ENCODE measurements around the gene CSAG1. TPM values are rescaled to one million over a fixed set of nuclear protein-coding genes. Genes with fewer than 3 reads are reported as not detected.
"Not testable (repeated sequence)": the region's sequence is repeated elsewhere in the genome, so short reads cannot be mapped to it uniquely, and the experiment has no call there.

Gene CSAG1
- total RNA-seq, 1 experiment from 2014 or later = 12.9 TPM

DNA sequence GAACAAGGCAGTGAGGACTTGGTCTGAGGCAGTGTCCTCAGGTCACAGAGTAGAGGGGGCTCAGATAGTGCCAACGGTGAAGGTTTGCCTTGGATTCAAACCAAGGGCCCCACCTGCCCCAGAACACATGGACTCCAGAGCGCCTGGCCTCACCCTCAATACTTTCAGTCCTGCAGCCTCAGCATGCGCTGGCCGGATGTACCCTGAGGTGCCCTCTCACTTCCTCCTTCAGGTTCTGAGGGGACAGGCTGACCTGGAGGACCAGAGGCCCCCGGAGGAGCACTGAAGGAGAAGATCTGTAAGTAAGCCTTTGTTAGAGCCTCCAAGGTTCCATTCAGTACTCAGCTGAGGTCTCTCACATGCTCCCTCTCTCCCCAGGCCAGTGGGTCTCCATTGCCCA, 33.1 kb downstream of the CSAG1 start:
- not testable (repeated sequence) for DNase-seq (ENCODE audit: low read depth)

DNA sequence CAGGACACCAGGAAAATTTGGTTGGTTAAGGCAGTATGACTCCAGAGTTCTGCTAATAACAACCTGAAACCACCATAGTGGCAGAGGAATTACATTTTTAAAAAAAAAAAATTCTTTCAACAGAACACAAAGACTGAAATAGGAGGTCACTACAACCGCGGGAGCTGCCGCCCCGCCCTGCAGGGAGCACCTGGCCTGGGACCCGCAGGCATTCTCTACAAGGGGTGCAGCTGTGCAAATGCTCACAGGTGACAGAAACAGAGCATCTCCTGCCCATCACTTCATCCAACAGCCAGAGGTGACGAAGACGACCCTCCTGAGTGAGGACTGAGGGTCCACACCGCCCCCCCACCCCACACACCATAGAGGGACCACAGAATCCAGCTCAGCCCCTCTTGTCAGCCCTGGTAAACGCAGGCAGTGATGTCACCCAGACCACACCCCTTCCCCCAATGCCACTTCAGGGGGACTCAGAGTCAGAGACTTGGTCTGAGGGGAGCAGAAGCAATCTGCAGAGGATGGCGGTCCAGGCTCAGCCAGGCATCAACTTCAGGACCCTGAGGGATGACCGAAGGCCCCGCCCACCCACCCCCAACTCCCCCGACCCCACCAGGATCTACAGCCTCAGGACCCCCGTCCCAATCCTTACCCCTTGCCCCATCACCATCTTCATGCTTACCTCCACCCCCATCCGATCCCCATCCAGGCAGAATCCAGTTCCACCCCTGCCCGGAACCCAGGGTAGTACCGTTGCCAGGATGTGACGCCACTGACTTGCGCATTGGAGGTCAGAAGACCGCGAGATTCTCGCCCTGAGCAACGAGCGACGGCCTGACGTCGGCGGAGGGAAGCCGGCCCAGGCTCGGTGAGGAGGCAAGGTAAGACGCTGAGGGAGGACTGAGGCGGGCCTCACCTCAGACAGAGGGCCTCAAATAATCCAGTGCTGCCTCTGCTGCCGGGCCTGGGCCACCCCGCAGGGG, 35.3 kb downstream of the CSAG1 start, which contains the start of gene MAGEA3:
MAGEA3 (plus strand) TSS at position 843 of the 980 bp plus-strand sequence. CDS start 2,039 bp downstream, outside the sequence.
- DNase-seq (ENCODE audit: low read depth) = not testable (repeated sequence)

DNA sequence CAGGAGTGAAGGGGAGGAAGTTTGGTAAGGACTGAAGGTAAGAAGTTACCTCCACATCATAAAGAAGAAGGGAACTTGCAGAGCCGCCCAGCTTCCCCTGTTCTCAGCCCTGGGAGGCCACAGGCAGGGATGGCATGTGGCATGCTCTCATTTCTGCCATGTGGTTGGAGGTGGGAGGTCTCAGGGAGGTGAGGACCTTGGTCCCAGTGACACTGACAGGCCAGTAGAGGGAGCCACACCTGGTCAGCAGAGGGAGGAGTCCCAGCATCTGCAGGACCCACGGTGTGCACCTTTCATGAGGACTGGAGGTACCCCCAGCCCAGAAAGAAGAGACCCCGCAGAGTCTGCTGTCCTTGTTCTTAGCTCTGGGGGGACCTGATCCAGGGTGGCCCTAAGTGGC, 52.5 kb downstream of the CSAG1 start:
- not testable (repeated sequence) for DNase-seq (ENCODE audit: low read depth)

Other genes with a start within 250 kb of the CSAG1 start
- 0.63 and 1.3 TPM in 2 replicates for gene GABRQ, start 95.8 kb downstream of the CSAG1 start, total RNA-seq (2014; rRNA removed; shearing (Covaris generic))
- 116 and 128 TPM in 2 replicates for gene MAGEA3, start 34.9 kb downstream of the CSAG1 start, total RNA-seq (2014; rRNA removed; shearing (Covaris generic))
- not detected in 2 replicates for gene CSAG2, start 24.4 kb downstream of the CSAG1 start, total RNA-seq (2014; rRNA removed; shearing (Covaris generic))
- 45.1 and 48.6 TPM in 2 replicates for gene MAGEA2B, start 19.1 kb downstream of the CSAG1 start, total RNA-seq (2014; rRNA removed; shearing (Covaris generic))
- gene MAGEA12, start within 50 bp of the CSAG1 start, total RNA-seq (2014; rRNA removed; shearing (Covaris generic)) = 53.0 and 60.6 TPM in 2 replicates
- 7.7 and 14.8 TPM in 2 replicates for gene MAGEA2, start 20.1 kb upstream of the CSAG1 start, total RNA-seq (2014; rRNA removed; shearing (Covaris generic))
- 0.21 and 2.2 TPM in 2 replicates for gene CSAG3, start 25.5 kb upstream of the CSAG1 start, total RNA-seq (2014; rRNA removed; shearing (Covaris generic))
- gene MAGEA6, start 36.0 kb upstream of the CSAG1 start, total RNA-seq (2014; rRNA removed; shearing (Covaris generic)) = 115 and 118 TPM in 2 replicates
- 38.2 and 45.0 TPM in 2 replicates for gene CETN2, start 97.0 kb upstream of the CSAG1 start, total RNA-seq (2014; rRNA removed; shearing (Covaris generic))
- 11.5 TPM in 2 replicates for gene NSDHL, start 97.3 kb upstream of the CSAG1 start, total RNA-seq (2014; rRNA removed; shearing (Covaris generic))
- 3.6 and 4.0 TPM in 2 replicates for gene ZNF185, start 164.3 kb upstream of the CSAG1 start, total RNA-seq (2014; rRNA removed; shearing (Covaris generic))

All from Daoy (cell line).